GM21619 (cell line): Measurements from ENCODE around the gene FMN1.
"Not testable (repeated sequence)": the region's sequence is repeated elsewhere in the genome, so short reads cannot be mapped to it uniquely, and the experiment has no call there.

Source experiments
- ATAC-seq: cut with Tn5 transposase; IDR thresholded peaks from one replicate; pipeline ENCODE4 v1.9.1; 2021; ENCODE audit not compliant: unreplicated experiment

Gene FMN1

GRCh38 chr15:32866454-32867312 is 327.8 kb downstream of the FMN1 start:
- no peak for ATAC-seq

GRCh38 chr15:32864841-32865240 is 329.7 kb downstream of the FMN1 start:
- ATAC-seq, result no peak

- ATAC-seq, result no peak
These were observed 330.5 kb downstream of the FMN1 start for GRCh38 chr15:32864051-32864450.

- ATAC-seq, result no peak
These were observed 332.8 kb downstream of the FMN1 start for GRCh38 chr15:32861761-32862160.

DNA sequence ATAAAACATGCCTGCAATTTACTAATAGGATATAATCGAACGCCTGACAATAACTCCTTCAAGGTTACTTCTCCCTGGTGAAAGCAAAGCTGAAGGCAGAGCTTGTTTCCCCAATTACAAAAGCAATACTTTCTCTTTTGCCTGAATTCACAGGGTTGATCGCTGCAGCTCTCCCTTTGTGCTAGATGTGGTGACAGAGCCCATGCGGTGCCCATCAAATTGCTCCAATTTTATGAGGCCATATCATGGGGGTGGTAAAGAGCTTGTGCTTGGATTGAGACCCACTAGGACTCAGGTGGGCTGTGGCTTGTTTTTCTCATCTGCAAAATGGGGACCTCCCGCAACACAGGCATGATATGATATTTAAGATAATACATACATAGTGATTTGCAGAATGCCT is 333.3 kb downstream of the FMN1 start:
- no peak for ATAC-seq

DNA sequence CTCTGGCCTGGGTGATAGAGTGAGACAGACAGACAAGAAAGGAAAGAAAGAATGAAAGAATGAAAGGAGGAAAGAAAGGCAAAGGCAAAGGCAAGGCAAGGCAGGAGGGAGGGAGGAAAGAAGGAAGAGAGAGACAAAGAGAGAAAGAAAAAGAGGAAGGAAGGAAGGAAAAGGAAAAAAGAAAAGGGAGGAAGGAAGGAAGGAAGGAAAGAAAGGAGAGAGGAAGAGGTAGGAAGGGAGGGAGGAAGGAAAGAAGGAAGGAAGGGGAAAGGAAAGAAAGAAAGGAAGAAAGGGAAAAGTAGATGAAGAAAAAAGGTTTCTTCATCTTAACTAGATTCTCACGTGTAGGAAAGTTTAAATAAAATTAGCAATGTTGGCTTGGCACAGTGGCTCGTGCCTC is 334.5 kb downstream of the FMN1 start:
- no peak for ATAC-seq

DNA sequence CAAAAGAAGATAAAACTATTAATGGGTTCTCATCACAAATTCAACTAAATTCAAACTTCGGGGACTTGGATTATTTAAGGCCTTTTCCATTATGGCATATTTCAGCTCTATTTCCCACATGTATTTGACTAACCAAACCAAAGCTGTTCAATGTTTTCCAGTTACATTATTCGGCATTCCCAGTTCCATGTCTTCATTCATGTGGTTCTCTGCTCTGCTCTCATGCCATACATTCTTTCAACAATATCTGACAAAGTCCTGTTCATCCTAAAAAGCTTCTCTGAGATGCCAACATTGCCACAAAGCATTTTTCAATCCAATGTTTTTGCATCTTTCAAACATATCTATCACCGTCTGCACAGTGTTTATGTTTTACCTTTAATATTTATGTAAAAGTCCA is 335.3 kb downstream of the FMN1 start:
- no peak for ATAC-seq

GRCh38 chr15:32857732-32858131 is 336.8 kb downstream of the FMN1 start:
- no peak for ATAC-seq

- no peak for ATAC-seq
These were observed 337.8 kb downstream of the FMN1 start for GRCh38 chr15:32856753-32857152.

DNA sequence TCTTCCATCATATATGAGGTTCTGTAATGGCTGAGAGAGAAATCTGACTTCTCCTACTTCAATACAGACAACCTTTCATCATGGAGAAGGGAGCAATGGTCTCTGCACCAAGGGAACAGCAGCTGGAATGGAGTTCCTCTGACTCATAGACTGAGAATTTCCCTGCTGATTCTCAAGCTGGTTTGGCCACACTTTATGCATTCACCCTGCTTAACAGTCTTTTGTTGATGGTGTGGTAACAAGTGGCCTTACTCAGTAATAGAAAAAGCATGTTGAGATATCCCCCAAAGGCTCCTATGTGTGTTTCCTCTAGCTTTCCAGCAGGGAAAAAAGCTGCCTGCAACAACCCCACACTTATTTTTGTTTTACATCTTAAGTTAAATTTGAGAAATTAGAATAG is 338.6 kb downstream of the FMN1 start:
- ATAC-seq, result no peak

DNA sequence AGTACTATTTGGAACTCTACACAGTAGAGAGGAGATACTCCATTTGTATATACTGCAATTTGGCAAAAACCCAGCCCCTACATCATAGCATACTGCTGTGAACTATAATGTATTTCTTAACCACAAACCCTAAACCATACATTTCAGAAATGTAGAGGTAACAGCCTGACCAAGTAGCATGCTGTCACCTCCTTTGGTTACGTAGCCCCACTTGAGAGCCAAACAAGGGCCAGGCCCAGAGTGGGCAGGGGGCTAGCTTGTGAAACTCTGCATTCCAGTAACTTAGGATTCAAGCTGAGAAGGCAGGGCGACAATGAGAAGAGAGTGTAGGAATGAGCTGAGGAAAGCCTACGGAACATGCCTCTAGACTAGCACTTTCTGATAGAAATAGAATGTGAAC is 340.9 kb downstream of the FMN1 start:
- no peak for ATAC-seq

- ATAC-seq, result no peak
These were observed 341.7 kb downstream of the FMN1 start for GRCh38 chr15:32852771-32853170.

GRCh38 chr15:32852017-32852416 is 342.5 kb downstream of the FMN1 start:
- ATAC-seq, result no peak

GRCh38 chr15:32851572-32851971 is 342.9 kb downstream of the FMN1 start:
- no peak for ATAC-seq

DNA sequence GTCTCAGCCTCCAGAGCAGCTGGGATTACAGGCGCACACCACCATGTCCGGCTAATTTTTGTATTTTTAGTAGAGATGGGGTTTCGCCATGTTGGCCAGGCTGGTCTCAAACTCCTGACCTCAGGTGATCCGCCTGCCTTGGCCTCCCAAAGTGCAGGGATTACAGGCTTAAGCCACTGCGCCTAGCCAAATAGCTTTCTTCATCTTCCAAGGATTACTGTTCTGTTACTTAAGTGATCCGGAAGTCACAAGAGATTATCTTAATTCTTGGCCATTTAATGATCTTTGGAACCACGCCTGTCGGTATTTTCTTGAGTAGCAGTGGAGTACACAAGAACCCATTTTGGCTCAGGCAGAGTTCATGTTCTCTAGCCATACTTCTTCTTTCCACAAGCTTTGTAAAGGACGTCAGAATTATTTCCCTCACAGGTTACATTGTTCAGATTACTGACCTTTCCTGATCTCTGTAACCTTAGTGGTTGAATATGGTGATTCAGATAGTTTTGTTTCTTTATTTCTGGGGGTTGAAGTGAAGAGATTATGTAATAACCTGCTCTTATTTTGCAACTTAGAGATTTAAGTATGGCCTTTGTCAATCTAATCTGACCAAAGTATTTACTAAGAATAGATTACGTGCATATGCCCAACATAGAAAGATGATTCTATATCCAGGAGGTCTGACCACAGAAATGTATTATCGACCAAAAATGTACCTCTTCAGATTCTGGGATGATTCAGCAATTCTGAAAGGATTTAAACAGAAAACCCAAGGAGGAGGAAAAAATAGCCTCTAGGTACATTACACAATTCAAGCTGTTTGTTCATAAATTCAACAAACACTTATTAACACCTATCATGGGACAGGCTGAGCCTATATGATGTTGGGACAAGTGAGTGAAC is 344.5 kb downstream of the FMN1 start:
- no peak for ATAC-seq

DNA sequence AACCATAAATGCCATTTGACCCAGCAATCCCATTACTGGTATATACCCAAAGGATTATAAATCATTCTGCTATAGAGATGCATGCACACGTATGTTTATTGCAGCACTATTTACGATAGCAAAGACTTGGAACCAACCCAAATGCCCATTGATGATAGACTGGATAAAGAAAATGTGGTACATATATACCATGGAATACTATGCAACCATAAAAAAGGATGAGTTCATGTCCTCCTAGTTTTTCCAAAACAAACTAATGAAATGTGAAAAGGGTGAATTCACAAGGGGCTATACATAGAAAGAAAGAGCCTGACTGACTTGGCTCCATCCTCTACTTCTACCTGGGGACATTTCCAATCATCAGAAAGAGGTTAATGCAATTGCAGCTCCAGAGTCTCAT is 347.8 kb downstream of the FMN1 start:
- not testable (repeated sequence) for ATAC-seq

GRCh38 chr15:32844118-32844711 is 350.3 kb downstream of the FMN1 start:
- ATAC-seq, result no peak

DNA sequence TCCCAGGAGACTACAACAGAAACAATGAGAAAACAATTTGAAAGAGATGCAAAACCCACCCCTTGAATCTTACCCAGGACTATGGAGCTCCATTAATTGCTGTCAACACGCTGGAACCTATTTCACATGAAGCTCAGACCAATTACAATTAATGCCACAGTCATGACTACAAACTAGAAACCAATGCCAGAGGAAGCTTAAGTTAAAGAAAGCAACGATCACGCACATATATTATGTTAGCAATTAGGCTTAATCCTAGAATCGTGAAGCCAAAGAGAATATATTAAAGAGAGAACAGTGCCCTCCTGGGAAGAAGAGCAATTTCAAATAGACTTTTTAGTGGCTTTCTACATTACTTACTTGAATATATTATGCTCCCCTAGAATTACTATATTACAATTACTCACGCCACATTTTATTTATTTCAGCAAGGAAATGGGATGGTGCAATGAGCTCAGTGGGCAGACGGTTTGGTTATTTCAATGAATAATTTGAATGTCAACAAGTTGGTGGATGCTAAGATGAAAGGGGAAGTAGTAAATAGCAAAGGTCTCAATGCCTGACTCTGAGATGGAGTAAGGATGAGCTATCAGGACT is 351.2 kb downstream of the FMN1 start:
- no peak for ATAC-seq

DNA sequence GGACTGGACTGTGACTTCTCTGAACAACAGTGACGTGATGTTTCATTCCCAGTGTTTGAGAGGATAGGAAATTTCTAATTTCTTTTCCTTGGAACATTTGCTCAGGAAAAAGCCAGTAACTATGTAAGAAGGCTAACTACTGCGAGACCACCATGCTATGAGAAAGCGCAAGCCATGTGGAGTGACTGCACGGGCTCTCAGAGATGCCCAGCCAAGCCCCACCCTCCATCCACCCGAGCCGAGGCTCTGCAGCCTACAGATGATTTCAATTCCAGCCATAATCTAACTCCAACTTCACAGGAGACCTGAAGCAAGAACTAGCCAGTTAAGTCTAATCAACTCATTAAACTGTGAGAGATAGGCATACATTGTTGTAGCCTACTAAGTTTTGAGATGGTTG is 352.4 kb downstream of the FMN1 start:
- ATAC-seq, result no peak

DNA sequence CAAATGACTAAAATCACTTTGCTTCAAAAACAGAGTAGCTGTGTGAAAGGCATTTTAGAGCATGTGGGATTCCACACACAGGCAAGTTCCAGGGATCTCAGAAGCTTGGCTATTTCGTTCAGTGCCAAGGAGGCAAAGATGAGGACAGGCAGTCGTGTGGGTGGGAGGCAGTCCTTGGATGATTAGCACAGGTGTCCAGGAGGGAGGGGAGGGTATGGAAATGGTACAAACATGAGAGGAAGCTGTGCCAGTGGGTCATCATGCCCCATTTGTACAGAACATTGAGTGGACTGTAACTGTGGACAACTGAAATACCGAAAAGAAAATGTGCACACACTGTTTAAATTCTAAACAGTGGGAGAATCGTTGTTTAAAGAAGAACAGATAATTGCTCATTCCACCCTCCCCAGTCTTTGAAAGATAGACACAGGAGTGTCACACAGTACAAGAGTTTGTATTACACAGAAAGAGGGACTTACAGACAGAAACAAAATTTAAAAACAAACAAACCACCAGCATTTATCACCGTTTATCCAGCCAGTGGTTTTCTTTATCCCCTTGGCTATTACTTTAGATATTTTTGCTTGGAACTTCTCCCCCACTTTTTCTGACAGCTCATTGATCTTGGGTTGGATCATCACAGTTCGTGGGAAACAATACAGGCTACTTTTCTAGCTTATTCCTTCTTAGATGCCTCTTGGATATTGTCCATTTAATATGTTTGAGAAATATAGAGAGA is 353.8 kb downstream of the FMN1 start:
- no peak for ATAC-seq

- ATAC-seq, result no peak
These were observed 355.7 kb downstream of the FMN1 start for GRCh38 chr15:32838820-32839219.
